Pancreas (tissue), 10 donors: ENCODE results near the gene FBXO33. TPM values are rescaled to one million over a fixed set of nuclear protein-coding genes. Genes with fewer than 3 reads are reported as not detected.
A peak's percentile ranks its signal among the peaks of the same experiment; 100 is the strongest.

Experiments
- ATAC-seq, 4 donors: fragments of 200-7000 bp; cut with Tn5 transposase; one replicate each; pipeline versions ENCODE4 v1.8.0 to v1.9.1; 2020; ENCODE audit warnings: mild to moderate bottlenecking in 4 of 4, moderate library complexity in 4 of 4
- DNase-seq, 6 donors: peaks; one replicate each; pipeline ENCODE4 v3.0.0-alpha.2; 2020
- FAIRE-seq: peaks from 2 replicates; lab custom pipeline; 2012; peaks lifted over from hg19 to GRCh38; lab: Jason Lieb, UNC
- H3K27ac ChIP-seq, 4 donors: fragments of 200-600 bp; sonication (generic); 1 replicate in 3 of 4; 2 replicates in 1 of 4; pipeline versions ENCODE4 v1.5.0 to v1.8.0; 2020
- H3K27me3 ChIP-seq, 4 donors: fragments of 200-600 bp; one replicate each; pipeline ENCODE4 v1.8.0; 2021
- H3K36me3 ChIP-seq, 3 donors: fragments of 200-600 bp; sonication (generic) in 1 of 3; one replicate each; pipeline versions ENCODE4 v1.5.0 to v1.8.0; 2020 to 2021
- H3K4me1 ChIP-seq, 3 donors: fragments of 200-600 bp; one replicate each; pipeline ENCODE4 v1.8.0; 2021
- H3K4me3 ChIP-seq, 4 donors: fragments of 200-600 bp; sonication (generic) in 2 of 4; one replicate each; pipeline versions ENCODE4 v1.5.0 to v1.8.0; 2020 to 2021
- H3K9me3 ChIP-seq, 4 donors: fragments of 200-600 bp; one replicate each; pipeline ENCODE4 v1.8.0; 2021
- WGBS, 2 donors: extraction: QIAGEN DNeasy Blood & Tissue Kit; methylation state at CpG; one replicate each; pipeline ENCODE4 v1.1.7; 2013; 5-methylcytosine and 5-hydroxymethylcytosine counted together
- intact Hi-C, 3 donors: fragments of 100-400 bp; cut with DNase I; formaldehyde crosslinking; loops; one replicate each; pipeline versions ENCODE4 v1.11.1 to v1.14.2; 2022
- polyA plus RNA-seq, 2 donors: library from polyadenylated mRNA; stranded (reverse); fragments of 200-250 nt; gene quantifications; one replicate each; pipeline ENCODE4 v1.2.3, GENCODE V29; 2013
- total RNA-seq, 6 donors: library from RNA; stranded (reverse); fragmentation: NEBNext Ultra II Directional in 4 of 6; extraction: Animal tissue kit (Norgen Biotek cat#: 25700) in 4 of 6; gene quantifications; one replicate each; pipeline versions ENCODE4 v1.2.1 to v1.2.4, GENCODE V29; 2021 to 2023
- TF ChIP-seq, protein P1 (sequence below), 4 donors: fragments of 200-600 bp; sonication (generic) in 3 of 4; IDR thresholded peaks; one replicate each; pipeline versions ENCODE4 v1.5.0 to v1.8.0; 2021; ENCODE audit warnings: antibody characterized with exemption in 4 of 4
- donor health status: healthy with polysubstance abuse.
- donor health status: DM: no; HTN: no; CAD: no; lungs with moderate emphysema.
- donor health status: DM: no; HTN: no; CAD: no.
- donor health status: control.
- donor health status: control.
- donor health status: Bipolar disorder and iron deficiency.
- donor health status: DM: yes; HTN: yes; CAD: no.
- donor health status: DM: no; HTN: no; CAD: no.
- donor health status: DM: no; HTN: no; CAD: no.
- donor health status: DM: yes; HTN: yes; CAD: no.

Gene FBXO33
- total and polyA plus RNA-seq, 8 donors, result 2.1 to 6.9 (median 4.8) TPM

DNA sequence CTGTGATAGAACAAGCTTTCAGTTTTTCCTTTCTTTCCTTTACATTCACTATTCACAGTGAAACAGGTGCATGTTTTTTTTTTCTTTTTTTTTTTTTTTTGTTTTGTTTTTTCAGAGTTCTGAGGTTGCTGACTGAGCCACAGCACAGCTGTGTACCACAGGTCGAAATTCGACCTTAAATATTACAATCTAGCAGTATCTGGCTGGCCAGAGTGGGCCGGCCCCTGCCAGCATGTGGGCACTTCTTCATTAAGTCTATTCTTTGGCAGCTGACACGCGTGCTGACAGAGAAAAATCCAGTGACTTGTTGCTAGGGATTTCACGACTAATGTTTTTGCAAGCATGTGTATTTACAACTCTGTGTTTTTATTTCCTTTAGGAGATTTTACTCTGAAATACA, 33.9 kb downstream of the FBXO33 start:
- 67 to 72% methylated on average over 6 of the region's 6 CpGs for WGBS, 2 donors
- Histone ChIP-seq H3K36me3 (peaks cover 3 to 34% (median 10%) of the 10 kb centered on the region in 3 donors), H3K4me3 (no peak overlapping the region), H3K27ac (no peak overlapping the region), H3K27me3 (no peaks in the 10 kb centered on the region), H3K9me3 (no peaks in the 10 kb centered on the region), H3K4me1 (no peaks in the 10 kb centered on the region)
- DNase-seq (no peak), ATAC-seq (no peak), FAIRE-seq (no peak)
- TF ChIP-seq, protein P1, sequence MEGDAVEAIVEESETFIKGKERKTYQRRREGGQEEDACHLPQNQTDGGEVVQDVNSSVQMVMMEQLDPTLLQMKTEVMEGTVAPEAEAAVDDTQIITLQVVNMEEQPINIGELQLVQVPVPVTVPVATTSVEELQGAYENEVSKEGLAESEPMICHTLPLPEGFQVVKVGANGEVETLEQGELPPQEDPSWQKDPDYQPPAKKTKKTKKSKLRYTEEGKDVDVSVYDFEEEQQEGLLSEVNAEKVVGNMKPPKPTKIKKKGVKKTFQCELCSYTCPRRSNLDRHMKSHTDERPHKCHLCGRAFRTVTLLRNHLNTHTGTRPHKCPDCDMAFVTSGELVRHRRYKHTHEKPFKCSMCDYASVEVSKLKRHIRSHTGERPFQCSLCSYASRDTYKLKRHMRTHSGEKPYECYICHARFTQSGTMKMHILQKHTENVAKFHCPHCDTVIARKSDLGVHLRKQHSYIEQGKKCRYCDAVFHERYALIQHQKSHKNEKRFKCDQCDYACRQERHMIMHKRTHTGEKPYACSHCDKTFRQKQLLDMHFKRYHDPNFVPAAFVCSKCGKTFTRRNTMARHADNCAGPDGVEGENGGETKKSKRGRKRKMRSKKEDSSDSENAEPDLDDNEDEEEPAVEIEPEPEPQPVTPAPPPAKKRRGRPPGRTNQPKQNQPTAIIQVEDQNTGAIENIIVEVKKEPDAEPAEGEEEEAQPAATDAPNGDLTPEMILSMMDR (IDR thresholded peaks at IDR 0.05), result no peak
- intact Hi-C loops, result no loop called here

DNA sequence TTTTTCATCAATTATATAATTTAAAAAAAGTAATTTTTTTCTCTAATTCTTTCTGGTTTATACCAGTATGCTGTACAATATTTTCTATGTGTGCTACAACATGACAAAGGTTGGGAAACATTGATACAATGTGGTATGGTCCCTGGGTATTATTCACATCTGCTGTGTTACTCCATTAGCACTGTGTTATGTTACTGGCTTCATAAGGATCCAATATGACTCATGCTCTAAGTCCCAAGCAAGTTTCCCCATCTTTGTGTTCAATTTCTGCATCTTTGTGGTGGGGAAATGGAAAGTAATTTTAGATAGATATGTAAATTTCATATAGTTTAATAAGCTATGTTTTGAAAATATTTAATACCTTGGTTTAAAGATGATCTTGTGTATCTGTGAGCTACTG, 35.8 kb downstream of the FBXO33 start:
- intact Hi-C loops, result no loop called here
- no peaks in the 10 kb centered on the region for H3K27me3 ChIP-seq
- H3K36me3 ChIP-seq, result peaks cover 3 to 34% (median 10%) of the 10 kb centered on the region in 3 donors
- H3K27ac ChIP-seq, result no peak overlapping the region
- peak; percentile 75 for FAIRE-seq
- no peak for ATAC-seq
- TF ChIP-seq, protein P1 (IDR thresholded peaks at IDR 0.05), result no peak
- H3K4me1 ChIP-seq, result no peaks in the 10 kb centered on the region
- no peak for DNase-seq
- H3K9me3 ChIP-seq, result no peaks in the 10 kb centered on the region
- no peak overlapping the region for H3K4me3 ChIP-seq

DNA sequence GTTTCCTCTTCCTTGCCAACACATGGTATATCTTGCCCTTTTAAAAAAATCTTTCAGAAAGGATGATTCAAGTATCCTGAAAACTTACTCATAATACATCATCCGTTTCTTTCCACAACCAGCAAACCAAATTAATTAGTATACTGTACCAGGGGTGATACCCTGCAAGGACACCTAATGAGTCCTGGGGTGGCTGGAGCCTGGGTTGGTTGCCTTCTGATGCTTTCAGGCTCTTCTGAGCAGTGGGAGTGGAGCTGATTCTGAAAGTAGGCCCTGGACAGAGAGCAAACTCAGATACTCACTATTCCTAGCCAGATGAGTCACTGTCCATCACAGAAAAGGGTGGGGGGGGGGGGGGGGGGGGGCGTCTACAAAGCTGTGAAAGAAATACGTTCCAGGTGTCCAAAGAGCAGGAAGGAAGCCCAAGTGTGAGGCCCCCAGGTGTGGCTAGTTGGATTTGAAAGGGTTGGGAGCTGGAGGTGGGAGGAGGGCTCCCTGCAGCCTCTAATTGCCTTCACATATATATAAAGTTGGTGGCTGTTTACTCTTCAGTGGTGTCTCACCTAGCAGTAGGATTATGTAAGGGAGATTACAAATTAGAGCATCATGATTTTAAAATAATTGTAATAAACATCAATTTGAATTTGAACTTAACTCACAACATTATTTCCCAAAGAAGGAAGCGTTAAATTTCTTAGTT, 36.5 kb downstream of the FBXO33 start:
- Histone ChIP-seq H3K4me1 (peaks cover 0 to 6% (median 0%) of the 10 kb centered on the region in 3 donors), H3K9me3 (no peaks in the 10 kb centered on the region), H3K27me3 (no peaks in the 10 kb centered on the region), H3K27ac (no peak overlapping the region), H3K4me3 (no peak overlapping the region), H3K36me3 (peaks cover 3 to 34% (median 10%) of the 10 kb centered on the region in 3 donors)
- TF ChIP-seq, protein P1 (IDR thresholded peaks at IDR 0.05), result no peak
- intact Hi-C loops, result no loop called here
- FAIRE-seq, result no peak
- 83 to 87% methylated on average over 4 of the region's 4 CpGs for WGBS, 2 donors
- DNase-seq, result no peak
- ATAC-seq, result no peak

DNA sequence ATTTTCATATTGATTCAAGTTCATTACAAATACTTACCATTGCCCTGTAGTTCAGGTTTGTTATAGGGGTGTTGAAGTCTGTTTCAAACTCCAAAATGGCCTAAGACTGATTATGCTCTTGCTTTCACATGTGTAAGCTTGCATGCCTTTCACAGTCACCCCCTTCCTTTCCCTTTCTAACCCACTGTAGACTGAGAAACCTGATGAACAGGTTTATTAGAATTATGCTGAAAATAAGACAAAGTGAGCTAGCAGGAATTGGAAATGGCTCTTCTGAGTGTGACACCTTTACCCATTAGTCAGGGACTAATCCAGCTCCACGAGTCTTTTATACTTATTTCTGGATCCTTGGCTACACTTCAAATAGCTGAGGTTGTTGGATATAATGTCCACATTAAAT, 38.9 kb downstream of the FBXO33 start:
- Histone ChIP-seq H3K4me3 (no peak overlapping the region), H3K36me3 (peaks cover 0 to 15% (median 0%) of the 10 kb centered on the region in 3 donors), H3K27ac (no peak overlapping the region), H3K9me3 (no peaks in the 10 kb centered on the region), H3K27me3 (no peaks in the 10 kb centered on the region), H3K4me1 (peaks cover 0 to 8% (median 3%) of the 10 kb centered on the region in 3 donors)
- intact Hi-C loops, result no loop called here
- ATAC-seq (no peak), DNase-seq (no peak), FAIRE-seq (no peak)
- WGBS, 2 donors, result 20 to 35% methylated on average over 1 of the region's 1 CpG
- TF ChIP-seq, protein P1 (IDR thresholded peaks at IDR 0.05), result no peak

DNA sequence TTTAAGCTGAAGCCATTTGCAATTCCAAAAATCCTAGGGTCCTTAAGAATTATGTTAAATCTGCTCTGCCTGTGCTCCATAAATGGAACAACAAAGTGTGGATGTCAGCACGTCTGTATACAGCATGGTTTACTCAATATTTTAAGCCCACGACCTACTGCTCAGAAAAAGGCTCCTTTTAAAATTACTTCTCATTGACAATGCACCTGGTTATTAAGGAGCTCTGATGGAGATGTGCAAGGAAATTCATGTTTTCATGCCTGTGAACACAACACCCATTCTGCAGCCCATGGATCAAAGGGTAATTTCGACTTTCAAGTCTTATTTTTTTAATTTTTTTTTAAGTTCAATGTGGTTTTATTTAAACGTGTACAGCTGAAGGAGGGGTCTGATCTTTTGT, 48.1 kb downstream of the FBXO33 start:
- H3K4me1 ChIP-seq, result no peaks in the 10 kb centered on the region
- DNase-seq (no peak), ATAC-seq (no peak), FAIRE-seq (no peak)
- WGBS, 2 donors, result 77 to 81% methylated on average over 4 of the region's 4 CpGs
- intact Hi-C loops, result no loop called here
- TF ChIP-seq, protein P1 (IDR thresholded peaks at IDR 0.05), result no peak
- no peaks in the 10 kb centered on the region for H3K9me3 ChIP-seq
- no peaks in the 10 kb centered on the region for H3K36me3 ChIP-seq
- H3K27me3 ChIP-seq, result no peaks in the 10 kb centered on the region
- H3K4me3 ChIP-seq, result no peak overlapping the region
- H3K27ac ChIP-seq, result no peak overlapping the region
